Esophagus muscularis mucosa (tissue), 4 donors: Measurements from ENCODE around the gene ASB4. TPM values are rescaled to one million over a fixed set of nuclear protein-coding genes. Genes with fewer than 3 reads are reported as not detected.

Experiments
- DNase-seq: peaks from one replicate; pipeline ENCODE4 v3.0.0-alpha.2; 2017; ENCODE audit errors: extremely low spot score
- H3K27ac ChIP-seq, 4 donors: fragments of 200-600 bp; sonication (generic); replicated peaks in 1 of 4; 1 replicate in 3 of 4; 2 replicates in 1 of 4; pipeline ENCODE4 v1.5.1; 2016 to 2019; ENCODE audit warnings: mild to moderate bottlenecking in 1 of 4
- H3K27me3 ChIP-seq, 4 donors: fragments of 200-600 bp; sonication (generic); one replicate each; pipeline versions ENCODE4 v1.5.1 to v1.6.0; 2016 to 2019
- H3K36me3 ChIP-seq, 4 donors: fragments of 200-600 bp; sonication (generic); one replicate each; pipeline ENCODE4 v1.5.1; 2016 to 2019
- H3K4me1 ChIP-seq, 4 donors: fragments of 200-600 bp; sonication (generic); one replicate each; pipeline ENCODE4 v1.5.1; 2016 to 2019
- H3K4me3 ChIP-seq, 4 donors: fragments of 200-600 bp; sonication (generic); 1 replicate in 2 of 4; 2 replicates in 2 of 4; pipeline ENCODE4 v1.5.1; 2016 to 2019; ENCODE audit warnings: mild to moderate bottlenecking in 4 of 4, moderate library complexity in 1 of 4
- H3K9me3 ChIP-seq, 4 donors: fragments of 200-600 bp; sonication (generic); 1 replicate in 3 of 4; 2 replicates in 1 of 4; pipeline ENCODE4 v1.5.1; 2016 to 2019
- EP300 ChIP-seq: sonication (generic); formaldehyde crosslinking; IDR thresholded peaks from one replicate; pipeline ENCODE4 v1.6.1; 2017; ENCODE audit warnings: antibody characterized with exemption
- POLR2A ChIP-seq: fragments of 450-650 bp; IDR thresholded peaks from one replicate; pipeline ENCODE4 v1.6.1; 2017; ENCODE audit warnings: antibody characterized with exemption, moderate library complexity, mild to moderate bottlenecking, low read depth
- POLR2AphosphoS5 ChIP-seq, 2 donors: sonication (generic); formaldehyde crosslinking; IDR thresholded peaks; one replicate each; pipeline ENCODE4 v1.6.1; 2017; ENCODE audit warnings: antibody characterized with exemption in 2 of 2
- WGBS: methylation state at CpG from one replicate; pipeline ENCODE4 v1.1.5; 2018; 5-methylcytosine and 5-hydroxymethylcytosine counted together
- intact Hi-C: fragments of 100-400 bp; cut with DNase I; formaldehyde crosslinking; loops from one replicate; pipeline ENCODE4 v1.15.1; 2023
- total RNA-seq, 4 donors: library from RNA; depleted of rRNA; stranded (reverse); fragments of >200 nt; gene quantifications; one replicate each; pipeline versions ENCODE4 v1.1.0 to v1.2.1, GENCODE V29; 2016
- TF ChIP-seq, protein P1 (sequence below), 3 experiments: fragments of 200-600 bp in 2 of 3; fragments of 450-650 bp in 1 of 3; sonication (generic) in 2 of 3; IDR thresholded peaks; one replicate each; pipeline ENCODE4 v1.5.1; 2017 to 2019; ENCODE audit warnings: antibody characterized with exemption in 3 of 3, mild to moderate bottlenecking in 2 of 3, moderate library complexity in 1 of 3

Gene ASB4
- total RNA-seq, 4 donors from 2014 or later = under 0.01 to 0.32 TPM; not detected in 2

- H3K4me1 ChIP-seq = peaks cover 26 to 31% (median 30%) of the 10 kb centered on the region in 4 donors
- H3K4me3 ChIP-seq = no peak overlapping the region
- H3K9me3 ChIP-seq = no peaks in the 10 kb centered on the region
- no peaks in the 10 kb centered on the region for H3K27me3 ChIP-seq
- WGBS = 57% methylated on average over 2 of the region's 2 CpGs
- DNase-seq = no peak
- H3K36me3 ChIP-seq = no peaks in the 10 kb centered on the region
- intact Hi-C loops = no loop called here
- TF ChIP-seq EP300 (no peak), POLR2A (no peak), POLR2AphosphoS5 (IDR thresholded peaks at IDR 0.05) (no peak)
- TF ChIP-seq, protein P1, sequence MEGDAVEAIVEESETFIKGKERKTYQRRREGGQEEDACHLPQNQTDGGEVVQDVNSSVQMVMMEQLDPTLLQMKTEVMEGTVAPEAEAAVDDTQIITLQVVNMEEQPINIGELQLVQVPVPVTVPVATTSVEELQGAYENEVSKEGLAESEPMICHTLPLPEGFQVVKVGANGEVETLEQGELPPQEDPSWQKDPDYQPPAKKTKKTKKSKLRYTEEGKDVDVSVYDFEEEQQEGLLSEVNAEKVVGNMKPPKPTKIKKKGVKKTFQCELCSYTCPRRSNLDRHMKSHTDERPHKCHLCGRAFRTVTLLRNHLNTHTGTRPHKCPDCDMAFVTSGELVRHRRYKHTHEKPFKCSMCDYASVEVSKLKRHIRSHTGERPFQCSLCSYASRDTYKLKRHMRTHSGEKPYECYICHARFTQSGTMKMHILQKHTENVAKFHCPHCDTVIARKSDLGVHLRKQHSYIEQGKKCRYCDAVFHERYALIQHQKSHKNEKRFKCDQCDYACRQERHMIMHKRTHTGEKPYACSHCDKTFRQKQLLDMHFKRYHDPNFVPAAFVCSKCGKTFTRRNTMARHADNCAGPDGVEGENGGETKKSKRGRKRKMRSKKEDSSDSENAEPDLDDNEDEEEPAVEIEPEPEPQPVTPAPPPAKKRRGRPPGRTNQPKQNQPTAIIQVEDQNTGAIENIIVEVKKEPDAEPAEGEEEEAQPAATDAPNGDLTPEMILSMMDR (IDR thresholded peaks at IDR 0.05) = no peak
- H3K27ac ChIP-seq = no peak overlapping the region
Measured at GRCh38 chr7:95553939-95554338, 68.2 kb downstream of the ASB4 start.

DNA sequence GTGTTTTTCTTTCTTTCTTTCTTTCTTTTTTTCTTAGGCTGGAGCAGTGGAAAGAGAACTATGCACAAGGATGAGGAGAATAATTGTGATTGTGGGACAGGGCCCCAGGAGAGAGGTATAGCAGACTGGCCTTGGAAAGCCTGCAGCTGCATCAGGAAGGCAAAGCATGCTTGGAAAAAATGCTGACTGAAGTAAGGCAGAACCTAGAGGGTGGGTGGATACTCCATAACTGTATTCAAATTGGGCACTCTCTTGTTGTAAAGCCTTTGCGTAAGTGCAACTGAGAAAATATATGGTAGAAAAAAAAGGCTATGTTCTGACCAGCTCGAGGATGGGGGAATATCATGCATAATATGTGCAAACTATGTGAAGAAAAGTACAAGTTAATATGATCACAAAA lies 71.0 kb downstream of the ASB4 start:
- TF ChIP-seq POLR2AphosphoS5 (IDR thresholded peaks at IDR 0.05) (no peak), EP300 (no peak), POLR2A (no peak)
- TF ChIP-seq, protein P1 (IDR thresholded peaks at IDR 0.05) = no peak
- Histone ChIP-seq H3K36me3 (no peaks in the 10 kb centered on the region), H3K4me3 (no peak overlapping the region), H3K9me3 (no peaks in the 10 kb centered on the region), H3K27me3 (no peaks in the 10 kb centered on the region), H3K4me1 (peaks cover 0 to 4% (median 3%) of the 10 kb centered on the region in 4 donors), H3K27ac (no peak overlapping the region)
- 89% methylated on average over 2 of the region's 2 CpGs for WGBS
- intact Hi-C loops = no loop called here
- DNase-seq = no peak

- H3K9me3 ChIP-seq = no peaks in the 10 kb centered on the region
- DNase-seq = no peak
- H3K27me3 ChIP-seq = no peaks in the 10 kb centered on the region
- no peaks in the 10 kb centered on the region for H3K36me3 ChIP-seq
- H3K4me3 ChIP-seq = no peak overlapping the region
- 86% methylated on average over 3 of the region's 3 CpGs for WGBS
- H3K27ac ChIP-seq = no peak overlapping the region
- H3K4me1 ChIP-seq = no peaks in the 10 kb centered on the region
- intact Hi-C loops = no loop called here
- TF ChIP-seq EP300 (no peak), POLR2A (no peak), POLR2AphosphoS5 (IDR thresholded peaks at IDR 0.05) (no peak)
- TF ChIP-seq, protein P1 (IDR thresholded peaks at IDR 0.05) = no peak
Measured at GRCh38 chr7:95558864-95559263, 73.1 kb downstream of the ASB4 start.

DNA sequence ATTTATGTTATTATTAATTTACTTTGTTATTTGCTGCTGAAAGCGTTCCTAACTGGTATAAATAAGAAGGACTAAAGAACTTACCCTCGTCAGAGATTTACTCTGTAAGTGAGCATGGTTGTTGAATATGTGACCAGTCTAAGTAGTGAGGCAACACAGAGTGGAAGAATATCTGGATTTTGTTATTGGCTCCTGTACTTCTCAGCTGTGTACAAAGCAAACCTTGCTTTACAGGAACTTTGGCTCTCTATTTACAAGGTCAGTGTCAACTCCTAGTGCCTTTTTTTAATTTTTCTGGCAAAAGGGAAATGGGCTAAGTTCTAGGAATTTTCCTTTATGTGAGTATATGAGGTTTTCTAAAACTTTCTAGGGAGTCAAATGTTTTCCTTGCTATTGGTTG lies 74.9 kb downstream of the ASB4 start:
- TF ChIP-seq POLR2AphosphoS5 (IDR thresholded peaks at IDR 0.05) = no peak
- TF ChIP-seq, protein P1 (IDR thresholded peaks at IDR 0.05) = no peak
- no peak for TF ChIP-seq POLR2A
- no peak for TF ChIP-seq EP300
- intact Hi-C loops = no loop called here
- 84% methylated on average over 2 of the region's 2 CpGs for WGBS
- DNase-seq = no peak
- Histone ChIP-seq H3K4me3 (no peak overlapping the region), H3K36me3 (no peaks in the 10 kb centered on the region), H3K27me3 (no peaks in the 10 kb centered on the region), H3K4me1 (no peaks in the 10 kb centered on the region), H3K9me3 (no peaks in the 10 kb centered on the region), H3K27ac (no peak overlapping the region)

GRCh38 chr7:95569720-95570119 lies 84.0 kb downstream of the ASB4 start:
- no peak for DNase-seq
- WGBS = 65% methylated on average over 2 of the region's 2 CpGs
- no peaks in the 10 kb centered on the region for H3K36me3 ChIP-seq
- no peaks in the 10 kb centered on the region for H3K4me1 ChIP-seq
- no peaks in the 10 kb centered on the region for H3K9me3 ChIP-seq
- H3K27me3 ChIP-seq = no peaks in the 10 kb centered on the region
- H3K4me3 ChIP-seq = no peak overlapping the region
- H3K27ac ChIP-seq = no peak overlapping the region
- intact Hi-C loops = no loop called here
- TF ChIP-seq EP300 (no peak), POLR2AphosphoS5 (IDR thresholded peaks at IDR 0.05) (no peak), POLR2A (no peak)
- TF ChIP-seq, protein P1 (IDR thresholded peaks at IDR 0.05) = no peak
